H54 (cell line): ENCODE data around the gene RYR3.

Experiments used
- DNase-seq: peaks from one replicate; pipeline ENCODE4 v3.0.0; 2011; ENCODE audit warnings: low spot score, mixed read lengths; ENCODE audit not compliant: insufficient read length
- FAIRE-seq: peaks from 3 replicates; lab custom pipeline; 2011; peaks lifted over from hg19 to GRCh38; lab: Jason Lieb, UNC
- POLR2A ChIP-seq: IDR thresholded peaks from 2 replicates; pipeline ENCODE4 v1.6.1; 2011; ENCODE audit warnings: low read depth, mild to moderate bottlenecking, low read length

RYR3 gene

DNA sequence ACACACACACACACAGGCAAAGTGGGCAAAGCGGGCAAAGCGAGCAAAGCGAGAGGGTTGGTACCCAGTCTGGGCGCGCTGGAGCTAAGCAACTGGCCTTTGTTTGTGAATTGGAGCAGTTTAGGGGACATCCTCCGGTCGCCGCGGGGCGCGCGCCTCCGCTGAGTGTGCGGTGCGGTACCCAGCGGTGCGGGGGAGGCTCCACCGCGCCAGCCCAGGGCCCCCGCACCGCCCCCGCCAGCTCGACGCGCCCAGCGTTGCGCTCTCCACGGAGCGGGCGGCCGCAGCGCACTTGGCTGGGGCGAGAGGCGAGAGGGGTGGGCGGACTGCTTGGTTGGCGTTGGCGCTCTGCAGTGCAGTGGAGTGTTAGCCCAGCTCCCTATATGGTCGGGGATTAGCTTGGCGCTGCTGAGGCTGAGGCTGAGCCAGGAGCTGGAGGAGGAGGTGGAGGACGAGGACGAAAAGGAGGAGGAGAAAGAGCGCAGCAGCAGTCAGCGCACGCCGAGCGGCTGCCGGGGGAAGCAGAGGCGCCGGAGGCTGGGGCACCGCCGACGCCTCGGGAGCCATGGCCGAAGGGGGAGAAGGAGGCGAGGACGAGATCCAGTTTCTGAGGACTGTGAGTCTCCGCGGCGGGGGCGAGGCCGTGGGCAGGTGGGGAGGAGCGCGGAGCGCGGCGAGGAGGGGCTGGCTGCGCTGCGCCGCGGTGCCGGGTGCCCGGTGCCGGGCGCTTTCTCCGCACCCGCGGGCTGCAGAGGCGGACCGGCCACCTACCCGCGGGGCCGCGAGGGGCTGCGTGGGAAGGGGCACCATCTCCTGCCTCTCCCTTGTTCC, at the start of gene RYR3:
Gene RYR3, plus strand, starts transcription at position 487 of the 831 bp plus-strand sequence. Its CDS starts 79 bp downstream, at position 566.
- no peak for DNase-seq
- FAIRE-seq: no peak
- no peak for TF ChIP-seq POLR2A

GRCh38 chr15:33262306-33262705, 48.5 kb upstream of the RYR3 start:
- DNase-seq: no peak
- FAIRE-seq: no peak
- TF ChIP-seq POLR2A: no peak

GRCh38 chr15:33277689-33278088, 33.1 kb upstream of the RYR3 start:
- TF ChIP-seq POLR2A: no peak
- DNase-seq (no peak), FAIRE-seq (no peak)

DNA sequence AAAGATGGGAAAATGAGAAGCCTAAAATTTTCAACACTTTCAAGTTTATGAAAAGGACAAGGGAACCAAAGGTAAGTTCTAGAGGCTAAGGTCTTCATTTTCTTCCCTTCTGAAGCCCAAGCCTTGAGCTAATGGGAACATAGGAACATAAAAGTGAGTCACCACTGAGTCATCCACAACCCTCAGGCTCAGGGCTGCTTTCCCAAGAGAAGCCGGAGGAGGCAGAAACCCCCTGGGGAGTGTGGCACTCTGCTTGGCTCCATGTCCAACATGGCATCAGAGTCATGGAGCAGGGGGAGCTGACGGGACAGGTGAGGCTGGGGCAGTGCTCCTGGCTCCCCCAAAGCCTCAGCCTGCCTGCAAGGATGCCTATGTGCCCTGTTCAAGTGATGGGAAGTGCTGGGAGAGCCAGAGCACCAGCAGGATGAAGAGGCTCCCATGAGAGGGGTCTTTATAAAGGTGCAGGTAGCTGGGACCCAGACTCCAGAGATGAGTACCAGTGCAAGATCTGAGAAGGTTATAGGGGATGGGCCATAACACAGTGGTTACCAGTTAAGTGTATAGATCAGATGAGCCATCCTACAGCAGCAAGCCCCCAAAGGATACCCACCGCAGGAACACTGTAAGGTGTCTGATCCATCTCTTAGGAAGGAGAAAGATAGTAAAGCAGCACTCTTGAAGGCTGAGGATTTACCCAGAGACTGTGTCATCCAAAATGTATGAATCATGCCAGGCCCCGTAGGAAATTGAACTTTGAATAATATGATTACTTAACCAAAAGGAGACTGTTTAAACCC, 31.8 kb upstream of the RYR3 start:
- FAIRE-seq: peak; percentile 82
- no peak for TF ChIP-seq POLR2A
- DNase-seq: peak; percentile 61

DNA sequence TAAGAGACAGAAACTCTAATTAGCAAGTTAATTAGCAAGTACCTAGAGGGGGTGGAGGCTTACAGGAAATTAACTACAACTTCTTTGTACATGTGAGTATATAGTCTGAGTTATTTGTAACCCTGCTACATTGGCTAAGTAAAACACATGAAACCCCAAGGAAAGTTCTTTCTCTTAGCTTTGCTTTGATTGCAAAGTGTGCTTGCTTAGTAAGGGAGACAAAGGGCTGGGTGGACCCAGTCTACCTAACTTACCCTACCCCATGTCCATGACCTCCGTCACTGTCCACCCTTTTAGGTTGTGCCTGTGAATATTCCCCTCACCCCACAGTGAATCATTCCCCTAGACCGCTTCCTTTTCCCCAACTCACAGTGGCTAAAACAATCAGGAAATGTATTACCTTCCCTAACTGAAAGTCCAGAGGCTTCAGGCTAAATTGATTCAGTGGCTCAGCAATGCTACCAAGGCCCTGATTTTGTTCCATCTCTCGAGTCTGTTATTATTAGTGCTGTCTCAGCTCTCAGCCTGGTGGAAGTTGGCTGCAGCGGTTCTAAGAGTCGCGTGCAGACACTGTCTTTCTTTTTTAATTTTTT, 31.1 kb upstream of the RYR3 start:
- TF ChIP-seq POLR2A: no peak
- DNase-seq: peak; percentile 19
- peak; percentile 78 for FAIRE-seq

DNA sequence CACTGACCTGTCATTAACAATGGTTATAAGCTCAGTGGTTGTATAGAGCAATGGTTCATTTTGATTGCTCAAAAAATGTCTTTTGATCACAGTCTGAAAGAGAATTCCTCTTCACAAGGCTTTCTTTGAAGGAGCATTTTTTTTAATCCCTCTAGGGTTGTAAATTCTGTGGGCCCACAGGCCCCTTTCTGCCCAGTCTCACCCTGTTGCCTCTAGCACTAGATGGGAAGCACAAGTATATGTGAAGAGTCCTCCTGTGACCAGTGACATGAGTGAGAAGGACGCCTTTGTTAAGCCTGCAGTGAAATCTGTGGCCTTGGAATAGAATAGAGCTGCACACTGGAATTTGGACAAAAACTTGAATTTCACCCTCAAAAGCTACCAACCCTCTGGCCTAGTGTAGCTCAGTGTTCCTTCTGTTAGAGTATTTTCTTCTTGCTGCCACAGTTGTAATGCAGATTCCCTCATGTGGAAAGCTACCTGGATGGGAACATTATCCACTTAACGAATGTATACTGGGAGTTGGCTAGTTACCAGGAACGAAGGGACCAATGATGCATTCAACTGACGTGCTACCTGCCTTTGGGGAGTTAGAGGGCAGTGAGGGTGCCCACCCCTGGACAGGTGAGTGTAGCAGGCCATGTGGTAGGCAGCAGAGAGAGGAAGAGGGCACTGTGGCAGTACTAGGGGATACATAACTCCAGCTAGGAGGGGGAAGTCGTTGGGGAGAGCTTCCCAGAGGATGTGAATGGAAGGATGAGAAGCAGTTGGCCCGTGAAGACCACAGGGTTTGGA, 28.3 kb upstream of the RYR3 start:
- no peak for TF ChIP-seq POLR2A
- FAIRE-seq (no peak), DNase-seq (no peak)

DNA sequence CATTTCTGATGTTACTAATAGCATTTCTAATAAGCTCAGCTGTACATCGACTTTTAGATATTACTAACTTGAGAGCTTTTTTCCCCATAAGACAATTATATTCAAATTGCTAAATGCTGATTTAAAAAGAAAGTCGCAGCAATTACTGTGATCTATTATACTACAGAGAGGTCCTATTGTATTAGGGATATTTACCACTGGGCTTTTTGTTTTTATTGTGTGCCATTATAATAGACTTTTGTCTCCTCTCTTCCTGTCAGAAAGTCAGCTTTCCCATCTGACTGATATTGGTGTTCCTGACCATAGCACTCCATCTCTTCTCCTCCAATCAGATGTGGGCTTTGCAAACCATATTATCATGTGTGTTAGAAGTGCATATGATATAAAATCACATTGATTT, 27.2 kb upstream of the RYR3 start:
- no peak for TF ChIP-seq POLR2A
- DNase-seq: no peak
- no peak for FAIRE-seq

GRCh38 chr15:33284336-33284735, 26.4 kb upstream of the RYR3 start:
- DNase-seq (no peak), FAIRE-seq (no peak)
- no peak for TF ChIP-seq POLR2A

DNA sequence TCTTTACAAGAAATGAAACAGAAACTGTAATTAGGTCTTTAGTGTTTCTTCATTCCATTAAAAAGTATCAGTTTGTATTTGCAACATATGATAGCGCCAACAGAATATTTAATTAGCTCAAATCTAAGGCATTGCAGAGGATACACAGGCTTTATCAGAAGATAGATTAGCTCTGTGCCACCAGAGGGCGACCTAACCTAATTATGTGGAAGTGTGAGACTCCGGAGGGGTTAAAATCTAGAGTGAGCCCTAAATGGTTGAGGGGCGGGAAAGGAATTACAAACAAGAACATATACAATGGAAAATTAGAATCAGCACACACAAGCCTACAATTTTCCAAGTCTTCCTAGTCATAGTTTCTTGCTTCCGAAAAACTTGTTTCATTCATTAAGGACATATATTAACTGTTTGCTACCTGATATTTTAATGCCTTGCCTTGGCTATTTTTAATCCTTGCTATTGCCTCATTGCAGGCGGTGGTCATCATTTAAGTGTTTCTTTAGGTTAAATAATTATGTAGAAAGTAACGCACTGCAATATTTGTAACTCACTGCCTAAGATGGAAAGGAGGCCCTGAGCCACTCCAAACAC, 18.0 kb upstream of the RYR3 start:
- FAIRE-seq (peak; percentile 70), DNase-seq (no peak)
- no peak for TF ChIP-seq POLR2A

- no peak for DNase-seq
- TF ChIP-seq POLR2A: no peak
- peak; percentile 30 for FAIRE-seq
Observed at GRCh38 chr15:33293713-33294334, 16.9 kb upstream of the RYR3 start.

DNA sequence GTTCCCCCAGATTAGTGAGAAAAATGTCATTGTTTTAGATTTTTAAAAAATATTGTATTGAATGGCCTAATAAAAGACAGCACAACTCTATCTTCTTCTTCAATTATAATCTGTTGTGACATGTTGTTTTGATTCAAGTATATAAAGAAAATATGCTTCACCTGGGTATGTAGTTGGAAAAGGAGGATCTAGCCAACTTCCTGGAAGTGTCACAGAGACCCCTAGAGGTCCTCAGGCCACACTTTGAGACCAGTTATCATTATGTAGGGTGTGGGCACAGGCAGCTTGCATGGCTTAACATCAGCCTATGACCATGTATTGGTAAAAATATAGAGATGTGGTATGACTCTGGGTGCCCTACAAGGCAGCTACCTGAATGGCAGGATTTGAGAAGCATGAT, 14.7 kb upstream of the RYR3 start:
- DNase-seq (no peak), FAIRE-seq (no peak)
- TF ChIP-seq POLR2A: no peak

DNA sequence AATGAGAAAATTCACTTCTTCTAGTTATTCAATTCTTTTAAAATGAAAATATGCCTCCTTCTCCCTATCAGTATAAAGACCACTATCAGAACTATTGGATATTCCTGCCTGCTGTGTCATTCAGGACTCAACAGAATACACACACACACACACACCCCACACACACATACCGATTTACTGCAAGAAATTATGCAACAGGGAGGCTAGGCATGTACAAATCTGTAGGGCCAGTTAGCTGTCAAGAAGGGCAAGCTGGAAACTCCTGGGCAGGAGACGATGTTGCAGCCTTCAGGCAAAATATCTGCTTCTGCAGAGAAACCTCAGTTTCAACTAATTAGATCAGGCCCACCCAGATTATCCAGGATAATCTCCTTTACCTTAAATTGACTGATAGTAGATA, 13.9 kb upstream of the RYR3 start:
- no peak for DNase-seq
- no peak for TF ChIP-seq POLR2A
- no peak for FAIRE-seq

DNA sequence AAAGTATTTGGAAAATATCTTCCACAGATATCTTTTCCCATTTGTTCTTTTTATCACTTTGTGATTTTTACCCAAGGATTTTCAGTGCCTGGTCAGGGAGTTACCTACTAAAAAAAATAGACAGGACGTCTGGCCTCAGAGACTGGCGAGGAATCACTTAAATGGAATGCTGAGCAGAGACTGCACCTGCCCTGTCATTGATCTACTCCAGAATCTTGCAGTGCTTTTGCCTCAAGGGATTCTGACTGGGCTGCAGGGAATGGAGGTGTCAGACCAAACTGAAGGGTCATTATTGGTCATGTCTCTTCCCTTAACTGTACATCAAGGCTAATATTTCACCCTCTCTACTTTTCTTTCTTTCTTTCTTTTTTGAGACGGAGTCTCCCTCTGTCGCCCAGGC, 12.1 kb upstream of the RYR3 start:
- no peak for DNase-seq
- TF ChIP-seq POLR2A: no peak
- FAIRE-seq: no peak
